ENCODE data around the gene EFCAB11. TPM values are rescaled to one million over a fixed set of nuclear protein-coding genes. Genes with fewer than 3 reads are reported as not detected.

The EFCAB11 gene
- total and polyA plus RNA-seq, 2 donors (not counting 1 experiment from before 2014, with no cell fraction given): 4.2 to 13.8 TPM

DNA sequence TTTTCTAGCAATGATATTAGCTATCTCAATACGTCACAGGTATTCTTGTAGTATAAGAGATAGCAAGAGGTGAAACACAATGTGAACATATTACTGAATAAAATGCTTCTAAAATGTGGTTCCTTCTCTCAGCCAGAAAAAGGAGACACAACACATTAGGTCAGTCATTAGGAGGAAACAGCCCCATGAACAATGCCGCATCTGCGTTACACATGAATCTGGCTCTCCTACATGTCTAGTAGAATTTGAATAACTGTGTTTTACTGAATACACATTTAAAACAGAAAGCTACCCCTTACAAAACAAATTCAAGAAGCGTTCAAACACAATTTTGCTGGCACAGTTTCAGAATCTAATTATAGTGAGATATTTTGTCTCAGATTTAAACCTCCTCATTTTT lies 51.6 kb downstream of the EFCAB11 start:
- no peak overlapping the region for H3K9ac ChIP-seq (ENCODE audit: low read length)
- H3K79me2 ChIP-seq (ENCODE audit: control insufficient read depth, insufficient read depth, low read length): no peaks in the 10 kb centered on the region
- ChIA-PET POLR2A (no interaction called here), CTCF (interaction anchor here (1.3 kb wide), 1 partner anchor 876 kb away, joined by 10 read pairs; no protein-coding TSS in a partner anchor)
- intact Hi-C loops (cut with micrococcal nuclease): loop anchor here (5.0 kb wide), 3 partner anchors 486 to 1236 kb away; partner anchors contain the start of gene FOXN3
- no peaks in the 10 kb centered on the region for H3K9me3 ChIP-seq (ENCODE audit: control extremely low read depth in 1 of 3, control insufficient read depth in 2 of 3, insufficient read depth in 1 of 3, low read length in 2 of 3)
- Mint-ChIP-seq H3K4me3 (no peak overlapping the region), H3K9me3 (ENCODE audit: insufficient read depth) (no peaks in the 10 kb centered on the region), H3K27ac (no peak overlapping the region), H3K27me3 (no peaks in the 10 kb centered on the region), H3K4me1 (no peaks in the 10 kb centered on the region)
- no peak overlapping the region for H2AFZ ChIP-seq (ENCODE audit: insufficient read depth, low read depth, low read length, poor library complexity, severe bottlenecking)
- ATAC-seq (ENCODE audit: low read depth) (no peak), DNase-seq (no peak)
- no peak overlapping the region for H3K4me3 ChIP-seq (ENCODE audit: control extremely low read depth in 1 of 5, extremely low read depth in 1 of 5, insufficient read depth in 1 of 5, low read depth in 2 of 5, low read length in 4 of 5)
- no peak overlapping the region for H3K4me2 ChIP-seq (replicated peaks; ENCODE audit: low read depth, low read length, poor library complexity, severe bottlenecking)
- H3K4me1 ChIP-seq (ENCODE audit: control insufficient read depth in 2 of 2, insufficient read depth in 2 of 2, low read length in 2 of 2): no peaks in the 10 kb centered on the region
- no CpG with 5 or more reads among the region's 4 CpGs for WGBS (ENCODE audit: insufficient coverage)
- no peaks in the 10 kb centered on the region for H3K36me3 ChIP-seq (replicated peaks in 1 of 2; ENCODE audit: control extremely low read depth in 1 of 2, control insufficient read depth in 1 of 2, extremely low read depth in 1 of 2, insufficient read depth in 2 of 2, low read length in 1 of 2)
- TF ChIP-seq, protein P1, sequence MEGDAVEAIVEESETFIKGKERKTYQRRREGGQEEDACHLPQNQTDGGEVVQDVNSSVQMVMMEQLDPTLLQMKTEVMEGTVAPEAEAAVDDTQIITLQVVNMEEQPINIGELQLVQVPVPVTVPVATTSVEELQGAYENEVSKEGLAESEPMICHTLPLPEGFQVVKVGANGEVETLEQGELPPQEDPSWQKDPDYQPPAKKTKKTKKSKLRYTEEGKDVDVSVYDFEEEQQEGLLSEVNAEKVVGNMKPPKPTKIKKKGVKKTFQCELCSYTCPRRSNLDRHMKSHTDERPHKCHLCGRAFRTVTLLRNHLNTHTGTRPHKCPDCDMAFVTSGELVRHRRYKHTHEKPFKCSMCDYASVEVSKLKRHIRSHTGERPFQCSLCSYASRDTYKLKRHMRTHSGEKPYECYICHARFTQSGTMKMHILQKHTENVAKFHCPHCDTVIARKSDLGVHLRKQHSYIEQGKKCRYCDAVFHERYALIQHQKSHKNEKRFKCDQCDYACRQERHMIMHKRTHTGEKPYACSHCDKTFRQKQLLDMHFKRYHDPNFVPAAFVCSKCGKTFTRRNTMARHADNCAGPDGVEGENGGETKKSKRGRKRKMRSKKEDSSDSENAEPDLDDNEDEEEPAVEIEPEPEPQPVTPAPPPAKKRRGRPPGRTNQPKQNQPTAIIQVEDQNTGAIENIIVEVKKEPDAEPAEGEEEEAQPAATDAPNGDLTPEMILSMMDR (IDR thresholded peaks at IDR 0.05): no peak
- TF ChIP-seq EZH2 (IDR thresholded peaks at IDR 0.05; ENCODE audit: borderline replicate concordance, insufficient read depth, low read depth, low read length, poor library complexity, severe bottlenecking): no peak
- no peak overlapping the region for H3K27ac ChIP-seq (ENCODE audit: low read length in 2 of 2)
- H3K27me3 ChIP-seq (replicated peaks in 1 of 4; ENCODE audit: control extremely low read depth in 1 of 4, control insufficient read depth in 3 of 4, insufficient read depth in 4 of 4, low read length in 3 of 4): no peaks in the 10 kb centered on the region
- H4K20me1 ChIP-seq (ENCODE audit: control insufficient read depth, insufficient read depth, low read length, poor library complexity, severe bottlenecking): no peaks in the 10 kb centered on the region

DNA sequence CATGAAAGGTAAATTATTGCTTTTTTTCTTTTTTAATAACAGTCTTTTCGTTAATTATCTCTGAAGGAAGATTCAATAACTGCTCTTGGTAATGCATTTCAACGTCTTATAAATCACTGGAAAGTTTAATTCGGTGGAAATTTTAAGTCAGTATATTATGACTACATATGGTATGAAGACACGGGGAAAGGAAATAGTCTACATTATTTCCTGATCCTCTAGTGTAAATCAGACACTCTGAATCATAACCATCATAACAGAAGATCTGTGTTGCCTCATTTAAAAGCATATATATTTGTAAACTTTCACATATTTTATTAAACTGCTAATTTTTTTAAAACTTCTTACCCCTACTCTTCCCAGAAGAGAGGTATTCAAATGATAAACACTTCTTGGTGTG lies 53.7 kb downstream of the EFCAB11 start:
- Histone ChIP-seq H3K4me2 (replicated peaks; ENCODE audit: low read depth, low read length, poor library complexity, severe bottlenecking) (no peak overlapping the region), H3K27me3 (replicated peaks in 1 of 4; ENCODE audit: control extremely low read depth in 1 of 4, control insufficient read depth in 3 of 4, insufficient read depth in 4 of 4, low read length in 3 of 4) (no peaks in the 10 kb centered on the region), H3K36me3 (replicated peaks in 1 of 2; ENCODE audit: control extremely low read depth in 1 of 2, control insufficient read depth in 1 of 2, extremely low read depth in 1 of 2, insufficient read depth in 2 of 2, low read length in 1 of 2) (no peaks in the 10 kb centered on the region), H3K79me2 (ENCODE audit: control insufficient read depth, insufficient read depth, low read length) (no peaks in the 10 kb centered on the region), H3K9me3 (ENCODE audit: control extremely low read depth in 1 of 3, control insufficient read depth in 2 of 3, insufficient read depth in 1 of 3, low read length in 2 of 3) (no peaks in the 10 kb centered on the region), H3K27ac (ENCODE audit: low read length in 2 of 2) (no peak overlapping the region), H3K9ac (ENCODE audit: low read length) (no peak overlapping the region), H3K4me3 (ENCODE audit: control extremely low read depth in 1 of 5, extremely low read depth in 1 of 5, insufficient read depth in 1 of 5, low read depth in 2 of 5, low read length in 4 of 5) (no peak overlapping the region), H4K20me1 (ENCODE audit: control insufficient read depth, insufficient read depth, low read length, poor library complexity, severe bottlenecking) (no peaks in the 10 kb centered on the region), H3K4me1 (ENCODE audit: control insufficient read depth in 2 of 2, insufficient read depth in 2 of 2, low read length in 2 of 2) (no peaks in the 10 kb centered on the region), H2AFZ (ENCODE audit: insufficient read depth, low read depth, low read length, poor library complexity, severe bottlenecking) (no peak overlapping the region)
- H3K9me3 Mint-ChIP-seq (ENCODE audit: insufficient read depth): no peaks in the 10 kb centered on the region
- CTCF ChIA-PET: interaction anchor here (0.8 to 1.8 kb wide), 5 partner anchors 10 to 872 kb away, joined by 3 to 18 read pairs (median 3); no protein-coding TSS in a partner anchor
- TF ChIP-seq EZH2 (IDR thresholded peaks at IDR 0.05; ENCODE audit: borderline replicate concordance, insufficient read depth, low read depth, low read length, poor library complexity, severe bottlenecking): no peak
- TF ChIP-seq, protein P1 (IDR thresholded peaks at IDR 0.05): no peak
- H3K27ac Mint-ChIP-seq: no peak overlapping the region
- intact Hi-C loops (cut with micrococcal nuclease): loop anchor here (1.0 to 5.0 kb wide), 4 partner anchors 484 to 1234 kb away; partner anchors contain the start of gene FOXN3
- WGBS (ENCODE audit: insufficient coverage): no CpG with 5 or more reads among the region's 4 CpGs
- H3K4me3 Mint-ChIP-seq: no peak overlapping the region
- ATAC-seq (ENCODE audit: low read depth) (no peak), DNase-seq (no peak)
- no peaks in the 10 kb centered on the region for H3K4me1 Mint-ChIP-seq
- POLR2A ChIA-PET: no interaction called here
- no peaks in the 10 kb centered on the region for H3K27me3 Mint-ChIP-seq

Data from B cell (primary cell).